NCI-H526 (cell line): ENCODE measurements around the gene UQCC5.

Experiments used
- DNase-seq, 2 experiments: peaks; one replicate each; lab custom pipeline; 2025; lab: John Stamatoyannopoulos, UW

The UQCC5 gene

GRCh38 chr3:52534281-52535183, 1.9 kb upstream of the UQCC5 start:
- DNase-seq = peak; percentile 78 to 92

DNA sequence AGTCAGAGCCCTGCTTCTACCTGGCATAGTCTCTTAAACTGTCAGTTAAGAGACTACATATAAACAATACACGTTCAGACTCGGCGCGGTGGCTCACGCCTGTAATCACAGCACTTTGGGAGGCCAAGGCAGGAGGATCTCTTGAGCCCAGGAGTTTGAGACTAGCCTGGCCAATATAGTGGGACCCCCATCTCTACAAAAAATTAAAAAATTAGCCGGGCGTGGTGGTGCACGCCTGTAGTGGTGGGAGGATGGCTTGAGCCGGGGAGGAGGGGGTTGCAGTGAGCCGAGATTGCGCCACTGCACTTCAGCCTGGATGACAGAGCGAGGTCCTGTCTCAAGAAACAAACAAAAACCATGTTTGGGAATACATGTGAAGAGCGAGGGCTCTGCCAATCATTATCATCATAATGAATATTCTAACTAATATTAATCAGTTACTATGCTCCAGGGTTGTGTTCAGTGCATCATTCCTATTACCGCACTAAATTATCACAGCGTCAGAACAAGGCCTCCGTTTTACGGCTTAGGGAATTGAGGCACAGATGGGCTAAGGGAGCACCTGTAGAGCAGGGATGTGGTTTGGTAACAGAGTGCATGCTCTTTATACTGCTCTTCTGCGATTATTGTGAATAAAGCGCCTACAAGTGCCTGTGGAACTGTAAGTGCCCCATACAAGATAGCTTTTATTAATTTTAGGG, 844 bp upstream of the UQCC5 start:
- DNase-seq = no peak

DNA sequence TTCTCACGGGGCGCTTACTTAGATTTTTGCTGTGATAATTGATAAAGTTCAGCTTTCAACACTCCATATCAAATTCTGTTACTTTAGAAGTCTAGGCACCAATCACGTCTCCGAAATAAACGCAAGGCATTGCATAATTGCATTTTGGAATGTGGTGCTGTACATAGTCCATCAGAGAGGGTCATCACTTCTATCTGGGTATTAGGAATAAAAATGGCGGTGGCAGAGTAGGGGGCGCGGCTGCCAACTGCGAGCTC, 365 bp upstream of the UQCC5 start:
- DNase-seq = no peak

DNA sequence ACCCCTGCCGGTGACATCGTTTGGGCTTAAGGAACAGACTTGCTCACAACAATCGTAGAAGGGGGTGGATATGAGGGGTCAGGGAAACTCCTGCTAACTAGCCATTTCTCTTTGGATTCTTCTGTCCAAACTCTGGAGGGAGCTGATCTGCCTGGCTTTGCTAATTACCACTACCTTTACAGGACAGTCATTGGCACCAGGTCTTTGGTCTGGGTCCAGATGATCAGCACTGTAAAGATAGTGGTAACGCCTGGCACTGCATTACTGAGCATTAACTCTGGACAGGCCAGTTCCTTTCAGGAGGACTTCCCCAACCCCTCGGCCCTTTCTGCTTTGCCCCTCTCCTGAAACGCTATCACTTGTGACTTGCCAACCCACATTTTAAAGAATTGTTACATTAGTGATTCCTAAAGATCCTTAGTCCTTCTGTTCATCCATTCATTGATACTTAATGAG, 788 bp downstream of the UQCC5 start:
- no peak for DNase-seq

- DNase-seq = no peak
These were observed 1.5 kb downstream of the UQCC5 start for GRCh38 chr3:52537726-52538421.

GRCh38 chr3:52539010-52539653, 2.7 kb downstream of the UQCC5 start:
- DNase-seq = no peak

GRCh38 chr3:52541050-52541449, 4.6 kb downstream of the UQCC5 start:
- no peak for DNase-seq

GRCh38 chr3:52544937-52545336, 8.5 kb downstream of the UQCC5 start:
- no peak for DNase-seq

GRCh38 chr3:52546111-52546901, 9.9 kb downstream of the UQCC5 start:
- peak in 1 of 2 experiments; percentile 52 for DNase-seq

DNA sequence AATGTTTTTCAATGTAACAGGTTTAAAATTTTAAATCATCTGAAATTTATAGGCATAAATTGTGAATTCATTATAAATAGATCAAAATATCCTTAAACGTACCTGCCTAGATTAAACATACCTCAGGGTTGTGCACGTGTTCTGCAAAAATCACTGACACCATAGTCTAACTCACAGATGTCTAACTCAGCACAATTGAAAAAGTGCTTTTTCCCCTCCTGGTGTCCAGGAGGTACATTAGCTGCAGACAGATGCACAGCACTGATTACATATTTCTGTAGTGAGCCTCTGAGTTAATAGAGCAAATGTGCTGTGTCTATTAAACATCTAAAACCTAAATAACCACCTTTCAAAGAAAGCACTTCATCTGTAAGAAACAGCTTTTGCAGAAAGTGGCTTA, 10.7 kb downstream of the UQCC5 start:
- DNase-seq = no peak

DNA sequence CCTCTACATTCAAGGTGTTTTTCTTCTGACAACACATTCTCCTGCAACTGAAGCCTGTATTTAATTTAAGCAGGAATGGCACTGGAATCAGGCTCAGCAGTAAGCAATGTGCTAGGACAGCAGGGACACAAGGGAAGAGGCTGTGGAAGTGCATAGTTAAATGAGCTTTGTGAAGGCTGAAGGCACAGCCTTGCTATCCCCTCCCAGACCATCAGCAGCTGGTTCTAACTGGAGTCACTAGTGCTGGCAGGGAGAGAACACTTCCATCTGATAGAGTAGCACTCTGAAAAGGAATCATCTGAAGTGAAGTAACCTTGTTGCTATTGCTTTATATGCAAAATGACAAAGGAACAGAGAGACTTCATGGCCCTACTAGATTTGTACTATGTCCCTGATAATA, 14.7 kb downstream of the UQCC5 start:
- DNase-seq = no peak

DNA sequence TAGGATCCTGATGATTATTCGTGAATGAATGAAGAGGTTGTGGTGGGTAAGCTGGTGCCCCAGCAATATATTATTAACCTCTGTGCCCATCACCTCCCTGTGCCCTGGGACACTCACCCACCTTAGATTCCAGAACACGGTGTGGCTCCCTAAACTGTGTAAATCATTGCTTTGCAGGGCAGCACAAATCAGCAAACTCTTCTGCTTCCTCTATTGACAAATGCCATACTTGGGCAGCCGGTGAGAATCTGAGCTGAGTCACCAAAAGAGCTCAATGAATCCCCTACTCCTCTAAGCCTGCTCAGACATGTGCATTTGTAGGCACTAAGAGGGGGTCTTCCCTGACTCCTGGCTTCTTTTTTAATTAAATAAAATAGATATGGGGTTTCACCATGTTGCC, 15.7 kb downstream of the UQCC5 start:
- DNase-seq = no peak

GRCh38 chr3:52554026-52554755, 17.8 kb downstream of the UQCC5 start:
- no peak for DNase-seq

DNA sequence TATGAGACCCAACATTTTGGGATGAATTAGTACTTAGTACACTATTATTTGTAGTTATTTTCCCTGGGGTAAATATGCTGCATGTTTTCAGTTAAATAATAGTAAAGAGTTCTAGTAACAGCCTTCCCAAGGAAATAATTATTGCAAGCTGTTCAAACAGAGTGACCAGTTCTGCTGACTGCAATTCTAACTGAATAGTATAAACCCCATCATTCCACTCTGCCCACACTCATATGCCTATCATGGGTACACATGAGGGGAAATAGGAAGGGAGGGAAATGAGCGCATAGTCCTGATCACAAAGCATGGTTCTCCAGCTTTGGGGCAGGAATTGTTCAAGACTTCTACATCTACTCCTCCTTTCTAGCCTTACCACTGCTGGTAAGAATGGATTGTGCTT, 18.7 kb downstream of the UQCC5 start:
- DNase-seq = no peak

- no peak for DNase-seq
These were observed 20.9 kb downstream of the UQCC5 start for GRCh38 chr3:52557011-52557960.

- DNase-seq = no peak
These were observed 22.0 kb downstream of the UQCC5 start for GRCh38 chr3:52558436-52558835.

DNA sequence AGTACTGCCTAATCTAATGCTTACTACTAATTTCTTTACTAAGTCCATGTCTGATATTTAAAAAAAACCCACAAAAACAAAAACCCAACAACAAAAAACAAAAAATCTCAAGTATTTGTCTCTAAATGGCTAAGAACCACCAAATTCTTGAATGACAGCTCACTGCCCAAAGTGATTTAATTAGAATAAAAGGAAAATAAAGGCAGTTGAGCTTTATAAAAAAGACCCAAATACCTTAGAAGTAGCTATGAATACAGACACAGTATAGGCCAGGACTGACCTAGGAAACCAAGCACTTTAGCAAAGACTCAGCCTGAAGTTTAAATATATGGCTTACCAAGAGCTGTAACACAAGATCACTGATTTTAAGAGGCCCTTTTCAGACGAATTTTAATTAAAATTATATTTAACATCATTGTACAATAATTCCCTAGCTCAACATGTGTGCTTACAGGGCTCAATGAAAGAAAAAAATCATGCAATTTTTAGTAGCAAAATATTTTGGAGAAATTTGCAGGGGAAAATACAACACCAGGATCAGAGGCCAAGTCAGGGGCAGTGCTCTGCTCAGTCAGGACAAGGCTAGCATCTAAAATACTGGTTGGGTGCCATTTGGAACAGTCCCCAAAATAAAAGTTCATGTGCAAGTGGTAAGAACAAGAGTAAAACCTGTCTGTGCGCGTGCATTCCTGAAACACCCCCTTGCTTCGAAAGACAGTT, 24.8 kb downstream of the UQCC5 start:
- DNase-seq = no peak

- DNase-seq = no peak
These were observed 27.6 kb downstream of the UQCC5 start for GRCh38 chr3:52563984-52564383.

DNA sequence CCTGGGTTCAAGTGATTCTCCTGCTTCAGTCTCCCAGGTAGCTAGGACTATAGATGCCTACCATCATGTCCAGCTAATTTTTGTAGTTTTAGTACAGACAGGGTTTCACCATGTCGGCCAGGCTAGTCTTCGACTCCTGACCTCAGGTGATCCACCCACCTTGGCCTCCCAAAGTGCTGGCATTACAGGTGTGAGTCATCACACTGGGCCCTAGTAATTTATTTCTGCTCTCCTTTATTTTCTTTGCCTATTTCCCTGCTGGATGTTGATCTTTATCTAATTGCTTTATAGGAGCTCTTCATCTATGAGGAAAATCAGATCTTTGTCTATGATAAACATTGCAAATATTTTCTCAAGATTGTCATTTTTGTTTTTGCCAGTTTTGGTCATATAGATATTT, 31.7 kb downstream of the UQCC5 start:
- DNase-seq = no peak
